Fibroblast of skin of left biceps (primary cell): Measurements from ENCODE around the gene SLIRP.
"Not testable (repeated sequence)": the region's sequence is repeated elsewhere in the genome, so short reads cannot be mapped to it uniquely, and the experiment has no call there.

Experiments used
- DNase-seq, 2 experiments: peaks; one replicate each; pipeline ENCODE4 v3.0.0-alpha.2; 2013; ENCODE audit warnings: low read depth in 2 of 2

The SLIRP gene

GRCh38 chr14:77707724-77708408 lies at the start of gene SLIRP, which contains the start of gene ALKBH1:
Gene SLIRP, plus strand, starts transcription at chr14:77708103. Its CDS starts 9 bp downstream, at chr14:77708112.
Gene ALKBH1, minus strand, starts transcription at chr14:77708023. Its CDS starts 19 bp downstream, at chr14:77708004.
- DNase-seq, result peak; percentile 33 to 41

DNA sequence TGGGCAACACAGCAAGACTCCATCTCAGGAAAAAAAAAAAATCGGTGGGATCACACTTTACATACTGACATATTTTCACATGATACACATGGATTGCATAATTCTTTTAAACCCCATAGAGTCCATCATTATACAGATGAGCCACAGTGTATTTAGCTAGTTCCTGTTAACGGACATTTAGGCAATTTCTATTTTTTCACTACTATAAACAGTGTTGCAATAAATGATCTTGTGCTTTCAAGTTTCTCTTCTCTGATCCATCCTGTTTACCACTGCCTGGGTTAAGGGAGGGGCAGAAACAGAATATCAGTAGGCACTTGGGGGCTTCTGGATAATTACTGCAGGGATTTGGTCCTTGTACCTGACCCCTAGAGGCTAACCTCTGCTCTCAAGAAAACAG lies 48.1 kb upstream of the SLIRP start:
- DNase-seq, result no peak

- no peak for DNase-seq
Observed at GRCh38 chr14:77660754-77661153, 47.1 kb upstream of the SLIRP start.

DNA sequence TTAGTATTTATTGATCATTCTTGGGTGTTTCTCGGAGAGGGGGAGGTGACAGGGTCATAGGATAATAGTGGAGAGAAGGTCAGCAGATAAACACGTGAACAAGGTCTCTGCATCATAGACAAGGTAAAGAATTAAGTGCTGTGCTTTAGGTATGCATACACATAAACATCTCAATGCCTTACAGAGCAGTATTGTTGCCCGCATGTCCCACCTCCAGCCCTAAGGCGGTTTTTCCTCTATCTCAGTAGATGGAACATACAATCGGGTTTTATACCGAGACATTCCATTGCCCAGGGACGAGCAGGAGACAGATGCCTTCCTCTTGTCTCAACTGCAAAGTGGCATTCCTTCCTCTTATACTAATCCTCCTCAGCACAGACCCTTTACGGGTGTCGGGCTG lies 46.3 kb upstream of the SLIRP start:
- not testable (repeated sequence) for DNase-seq

DNA sequence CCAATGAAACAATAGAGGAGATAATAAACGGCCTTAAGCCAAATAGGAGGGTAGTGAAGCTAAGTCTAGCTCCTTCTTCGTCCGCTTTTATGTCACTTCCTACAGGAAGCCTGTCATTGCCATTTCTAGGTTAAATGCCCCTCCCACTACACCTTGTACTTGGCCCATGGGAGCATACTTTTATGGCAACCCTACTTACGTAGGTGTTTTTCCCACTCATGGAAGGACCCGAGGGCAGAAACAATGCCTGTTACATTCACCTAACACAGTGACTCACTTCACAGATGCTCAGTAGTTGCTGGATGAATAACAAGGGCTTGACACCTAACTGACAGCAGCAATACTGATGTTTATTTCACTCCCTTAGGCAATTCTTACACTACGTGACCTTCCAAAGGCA lies 44.6 kb upstream of the SLIRP start:
- no peak for DNase-seq

DNA sequence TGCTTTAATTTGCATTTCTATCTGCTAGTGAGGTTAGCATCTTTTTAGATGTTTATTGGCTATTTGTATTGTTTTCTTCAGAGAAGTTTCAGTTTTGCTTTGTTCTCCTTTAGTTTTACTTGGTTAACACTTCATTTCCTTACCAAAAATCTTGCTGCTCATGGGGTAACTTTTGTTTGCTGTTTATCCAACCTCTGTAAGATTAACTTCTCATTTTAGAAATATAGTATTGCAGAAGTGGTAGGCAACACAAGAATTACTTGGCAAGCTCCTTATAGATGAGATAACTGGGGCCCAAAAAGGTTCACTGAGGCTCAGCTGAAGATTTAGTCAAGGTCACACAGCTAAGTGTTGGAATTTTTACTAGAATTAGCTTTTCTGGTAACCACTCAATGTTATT lies 40.6 kb upstream of the SLIRP start:
- DNase-seq, result no peak

DNA sequence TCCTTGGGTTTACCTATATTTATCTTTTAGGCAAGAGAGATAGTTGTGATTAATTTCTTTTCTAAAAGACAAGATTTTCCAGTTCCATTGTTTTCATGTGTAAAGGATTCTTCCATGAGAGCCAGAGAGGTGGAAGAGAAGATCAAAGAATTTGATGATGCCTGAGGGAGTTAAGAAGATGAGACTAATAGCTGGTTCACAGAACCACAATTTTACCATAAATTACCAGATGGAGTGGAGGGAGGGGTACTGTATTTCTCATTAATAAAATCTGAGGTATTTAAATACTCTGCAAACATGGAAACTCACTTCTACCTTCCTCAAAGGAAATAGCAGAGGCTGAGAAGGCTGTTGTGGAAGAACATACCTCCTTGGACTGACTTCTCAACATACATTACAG lies 34.7 kb upstream of the SLIRP start:
- no peak for DNase-seq

DNA sequence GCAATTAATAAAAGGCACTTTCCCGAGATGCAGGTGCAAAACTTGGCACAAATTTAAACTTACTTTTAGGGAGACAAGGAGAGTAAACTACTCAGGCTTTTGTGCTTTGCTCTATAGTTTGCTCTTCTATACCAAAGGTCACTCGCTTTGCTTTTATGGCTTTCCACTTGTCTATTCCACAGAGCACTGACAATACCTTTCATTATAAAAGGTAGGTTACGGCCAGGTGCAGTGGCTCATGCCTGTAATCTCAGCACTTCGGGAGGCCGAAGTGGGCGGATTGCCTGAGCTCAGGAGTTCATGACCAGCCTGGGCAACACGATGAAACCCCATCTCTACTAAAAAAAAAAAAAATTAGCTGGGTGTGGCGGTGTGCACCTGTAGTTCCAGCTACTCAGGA lies 33.0 kb upstream of the SLIRP start:
- no peak for DNase-seq

DNA sequence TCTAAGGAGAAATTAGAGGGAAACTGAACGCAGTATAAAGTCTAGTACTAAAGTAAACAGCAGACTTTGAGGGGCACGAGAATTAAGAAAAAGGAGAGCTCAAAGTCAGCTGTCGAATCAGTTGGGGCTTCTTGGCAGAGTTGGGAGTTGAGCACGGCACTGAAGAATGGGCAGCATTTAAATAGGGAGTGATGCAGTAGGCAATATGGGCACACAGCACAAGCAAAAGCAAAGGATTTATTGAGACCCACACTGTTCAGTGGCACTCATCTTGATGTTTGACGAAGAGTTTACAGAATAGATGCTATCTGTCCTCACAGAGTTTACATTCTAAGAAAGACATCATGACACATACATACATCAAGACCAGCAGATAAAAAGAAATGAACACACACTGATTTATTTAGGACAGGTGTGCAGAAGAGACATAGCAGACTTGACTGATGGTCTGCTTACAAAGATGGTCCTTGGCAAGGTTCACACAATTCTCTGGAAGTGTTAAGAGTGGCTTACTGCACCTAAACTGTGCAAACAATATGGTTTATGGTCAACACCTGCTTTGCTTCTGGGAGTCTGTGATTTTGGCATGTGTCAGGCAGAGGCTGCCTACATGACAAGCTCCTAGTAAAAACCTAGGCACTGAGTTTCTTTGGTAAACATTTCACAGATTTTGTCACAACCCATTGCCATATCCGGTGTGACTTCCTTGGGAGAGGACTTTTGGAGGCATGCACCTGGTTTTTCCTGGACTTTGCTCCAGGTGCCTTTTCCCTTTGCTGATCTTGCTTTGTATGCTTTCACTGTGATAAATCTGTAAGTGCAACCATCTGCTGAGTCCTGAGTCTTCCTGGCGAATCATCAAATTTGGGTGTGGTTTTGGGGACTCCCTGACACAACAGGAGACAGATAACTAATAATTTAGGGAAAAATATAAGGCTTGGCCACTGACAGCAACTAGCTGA lies 26.4 kb upstream of the SLIRP start:
- DNase-seq, result no peak

GRCh38 chr14:77682158-77682553 lies 25.7 kb upstream of the SLIRP start:
- DNase-seq, result no peak

DNA sequence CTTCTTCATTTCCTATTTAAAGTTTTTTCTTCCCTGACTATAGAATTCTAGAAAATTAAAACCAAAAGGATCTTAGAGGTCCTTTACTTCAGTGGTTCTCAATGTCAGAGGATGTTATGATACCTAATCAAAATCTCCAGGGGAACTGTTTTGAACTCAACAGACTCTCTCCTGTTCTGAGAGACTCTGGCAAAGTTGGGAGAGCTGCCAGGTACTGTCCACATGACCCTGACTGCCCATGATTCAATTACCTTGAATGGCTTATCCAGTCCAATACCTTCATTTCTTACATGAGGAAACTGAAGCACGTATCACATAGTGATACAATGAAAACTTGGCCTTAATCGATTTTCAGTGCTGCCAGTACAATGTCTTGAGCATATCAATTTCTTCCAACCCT lies 16.6 kb upstream of the SLIRP start:
- DNase-seq, result no peak

DNA sequence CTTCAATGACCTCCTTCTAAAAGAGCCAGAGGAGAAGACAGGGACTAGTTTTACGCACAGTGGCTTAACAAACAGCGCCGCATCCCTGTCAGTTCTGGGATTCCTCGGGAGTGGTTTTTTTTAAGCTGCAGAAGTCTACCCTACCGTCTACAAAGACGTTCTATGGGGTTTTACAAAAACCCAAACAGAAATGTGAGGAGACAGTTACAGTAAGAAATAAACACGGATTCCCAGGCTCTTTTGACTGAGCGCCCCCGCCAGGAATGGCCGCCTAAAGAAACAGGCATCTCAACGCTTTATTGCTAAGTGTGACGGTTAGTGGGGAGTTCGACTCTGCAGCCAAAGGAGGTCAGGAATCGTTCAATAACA lies 564 bp upstream of the SLIRP start:
- DNase-seq, result peak in 1 of 2 experiments; percentile 8

- DNase-seq, result no peak
Observed at GRCh38 chr14:77708749-77709148, 846 bp downstream of the SLIRP start.

DNA sequence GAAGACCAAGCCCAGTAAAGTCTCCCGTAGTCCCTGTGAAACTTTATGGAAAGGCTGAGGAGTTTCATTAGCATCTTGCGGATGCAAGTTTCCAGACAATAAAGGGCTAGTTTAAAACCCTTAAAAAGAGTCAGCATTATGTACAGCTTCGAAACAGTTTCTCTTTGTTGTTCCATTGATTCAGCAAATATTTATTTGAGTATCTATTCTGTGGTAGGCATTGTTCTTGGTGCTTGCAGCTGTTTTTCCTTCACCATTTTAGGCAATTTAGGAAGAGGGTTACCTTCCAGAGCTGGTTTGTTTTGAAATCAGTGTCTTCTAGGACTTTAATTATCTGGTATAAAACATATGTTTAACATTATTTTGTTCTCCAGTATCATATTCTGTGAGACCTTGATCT lies 1.5 kb downstream of the SLIRP start:
- DNase-seq, result no peak

GRCh38 chr14:77710364-77710763 lies 2.5 kb downstream of the SLIRP start:
- DNase-seq, result no peak

DNA sequence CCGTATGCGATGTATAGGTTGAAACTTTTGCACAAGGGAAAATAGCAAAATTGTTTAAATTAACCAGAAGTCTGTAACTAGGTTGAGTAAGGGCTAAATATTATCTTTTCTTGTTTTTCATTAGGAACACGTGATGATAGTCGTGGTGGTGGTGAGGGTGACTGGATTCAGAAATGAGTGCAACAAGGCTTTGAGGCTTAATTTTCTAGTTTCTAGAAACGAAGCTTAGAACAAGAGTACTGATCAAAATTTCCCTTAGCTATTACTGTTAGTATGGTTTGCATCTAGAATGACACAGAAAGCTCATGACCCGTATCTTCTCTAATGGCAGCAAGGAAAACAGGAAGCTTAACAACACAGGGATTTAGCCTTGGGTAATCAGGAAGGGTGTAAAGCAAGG lies 7.0 kb downstream of the SLIRP start:
- DNase-seq, result no peak

GRCh38 chr14:77717608-77718305 lies 9.9 kb downstream of the SLIRP start:
- DNase-seq, result no peak

DNA sequence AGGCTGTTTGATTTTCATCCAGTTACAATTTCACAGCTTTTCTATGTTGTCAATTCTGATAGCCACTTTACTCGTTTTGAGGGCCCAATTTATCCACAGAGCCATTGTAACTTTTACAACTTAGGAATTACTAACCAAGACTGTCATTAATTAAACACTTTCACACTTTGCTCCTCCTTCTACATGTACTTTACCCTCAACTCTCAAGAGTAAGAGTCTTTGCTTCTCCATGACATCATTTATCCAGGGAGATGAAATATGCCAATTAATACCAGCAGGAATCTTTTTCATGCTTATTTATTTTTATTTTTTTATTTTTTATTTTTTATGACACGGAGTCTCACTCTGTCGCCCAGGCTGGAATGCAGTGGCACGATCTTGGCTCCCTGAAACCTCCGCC lies 13.5 kb downstream of the SLIRP start:
- no peak for DNase-seq

- DNase-seq, result no peak
Observed at GRCh38 chr14:77722301-77722700, 14.4 kb downstream of the SLIRP start.

DNA sequence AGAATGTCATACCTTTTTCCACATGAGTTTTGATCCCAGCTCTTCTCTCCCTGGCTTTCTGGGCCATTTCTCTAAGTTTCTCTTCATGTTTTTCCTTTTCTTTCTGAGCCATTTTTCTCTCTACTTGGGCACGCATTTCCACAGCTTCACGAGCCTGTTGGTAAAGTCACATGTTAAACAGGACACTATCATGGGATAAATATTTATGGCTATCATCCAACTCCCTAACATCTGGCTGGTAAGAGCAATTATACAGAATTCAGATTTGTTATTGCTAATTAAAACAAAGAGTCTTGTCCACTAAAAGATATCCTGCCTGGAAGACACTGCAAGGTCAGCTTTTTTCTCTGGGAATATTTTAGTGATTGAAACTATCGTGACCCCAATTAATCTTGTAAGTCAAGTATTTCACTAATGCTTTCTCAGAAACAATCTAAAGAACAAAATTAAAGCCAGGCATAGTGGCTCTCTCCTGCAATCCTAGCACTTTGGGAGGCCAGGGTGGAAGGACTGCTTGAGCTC lies 23.1 kb downstream of the SLIRP start:
- no peak for DNase-seq

- no peak for DNase-seq
Observed at GRCh38 chr14:77738559-77739250, 30.8 kb downstream of the SLIRP start.

DNA sequence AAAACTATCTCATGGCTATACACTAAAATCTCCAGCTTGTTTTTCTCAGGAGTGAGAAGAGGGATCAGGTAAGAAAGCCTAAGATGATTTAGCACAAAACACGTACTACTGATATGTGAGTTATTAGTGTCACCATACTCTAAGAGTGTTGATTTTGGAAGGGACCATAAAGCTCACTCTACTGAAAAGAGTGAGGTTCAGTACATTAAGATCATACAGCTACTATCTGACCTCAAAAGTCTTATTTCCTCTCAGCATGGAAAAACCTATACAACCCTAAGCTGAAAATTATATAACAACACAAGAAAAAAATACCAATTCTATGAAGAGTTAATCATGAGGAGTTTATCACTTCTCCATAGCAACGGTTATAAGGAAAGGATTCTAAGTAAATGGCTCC lies 33.5 kb downstream of the SLIRP start:
- DNase-seq, result no peak
